OCI-M2 (cell line): ENCODE results near the gene TRPM3.

Source experiments
- DNase-seq: peaks from one replicate; lab custom pipeline; 2025; ENCODE audit not compliant: unreplicated experiment; lab: John Stamatoyannopoulos, UW

The TRPM3 gene

GRCh38 chr9:70901746-70902145 lies 219.7 kb downstream of the TRPM3 start:
- DNase-seq: no peak

- no peak for DNase-seq
These were observed 220.4 kb downstream of the TRPM3 start for GRCh38 chr9:70901013-70901412.

GRCh38 chr9:70893580-70894122 lies 227.8 kb downstream of the TRPM3 start:
- DNase-seq: no peak

GRCh38 chr9:70888471-70888870 lies 232.9 kb downstream of the TRPM3 start:
- DNase-seq: no peak

- no peak for DNase-seq
These were observed 233.6 kb downstream of the TRPM3 start for GRCh38 chr9:70887826-70888225.

GRCh38 chr9:70883963-70884793 lies 237.2 kb downstream of the TRPM3 start:
- no peak for DNase-seq

GRCh38 chr9:70883056-70883455 lies 238.4 kb downstream of the TRPM3 start:
- DNase-seq: no peak

- DNase-seq: no peak
These were observed 240.1 kb downstream of the TRPM3 start for GRCh38 chr9:70881333-70881732.

GRCh38 chr9:70880535-70880934 lies 240.9 kb downstream of the TRPM3 start:
- DNase-seq: no peak

GRCh38 chr9:70878576-70878975 lies 242.8 kb downstream of the TRPM3 start:
- no peak for DNase-seq

- no peak for DNase-seq
These were observed 247.0 kb downstream of the TRPM3 start for GRCh38 chr9:70874451-70874850.

GRCh38 chr9:70873506-70873905 lies 247.9 kb downstream of the TRPM3 start:
- DNase-seq: no peak

GRCh38 chr9:70868661-70869652 lies 252.5 kb downstream of the TRPM3 start:
- no peak for DNase-seq

- DNase-seq: no peak
These were observed 253.4 kb downstream of the TRPM3 start for GRCh38 chr9:70868041-70868440.

GRCh38 chr9:70865471-70865870 lies 255.9 kb downstream of the TRPM3 start:
- no peak for DNase-seq

- no peak for DNase-seq
These were observed 259.6 kb downstream of the TRPM3 start for GRCh38 chr9:70861797-70862196.

GRCh38 chr9:70861376-70861775 lies 260.0 kb downstream of the TRPM3 start:
- no peak for DNase-seq

GRCh38 chr9:70859694-70860093 lies 261.7 kb downstream of the TRPM3 start:
- no peak for DNase-seq

- DNase-seq: no peak
These were observed 265.0 kb downstream of the TRPM3 start for GRCh38 chr9:70856411-70856810.

- no peak for DNase-seq
These were observed 268.6 kb downstream of the TRPM3 start for GRCh38 chr9:70852711-70853240.

GRCh38 chr9:70840266-70840665 lies 281.2 kb downstream of the TRPM3 start:
- DNase-seq: no peak
